ENCODE data around the gene PFN3. TPM values are rescaled to one million over a fixed set of nuclear protein-coding genes. Genes with fewer than 3 reads are reported as not detected.

The PFN3 gene
- total and polyA plus RNA-seq, 2 of the 13 experiments (the other 11 are each of a cell fraction or from before 2014, with no cell fraction given), result not detected

DNA sequence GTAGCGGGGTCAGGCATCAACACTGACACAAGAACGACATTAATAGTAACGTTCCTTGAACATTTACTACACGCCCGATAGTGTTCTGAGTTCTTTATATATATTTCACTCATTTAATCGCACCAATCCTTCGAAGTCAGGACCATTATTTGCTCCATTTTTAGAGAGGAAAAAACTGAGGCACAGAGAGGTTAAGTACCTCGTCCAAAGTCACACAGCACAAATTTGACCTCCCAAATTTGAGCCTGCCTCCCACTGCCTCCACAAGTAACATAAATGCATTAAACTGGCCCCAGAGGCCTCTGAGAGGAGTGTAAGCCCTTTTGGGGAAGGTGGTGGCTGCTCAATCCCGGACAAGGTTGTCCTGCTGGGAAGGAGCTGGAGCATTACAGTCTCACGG is 36.9 kb downstream of the PFN3 start (continued):
- TF ChIP-seq, protein P1, sequence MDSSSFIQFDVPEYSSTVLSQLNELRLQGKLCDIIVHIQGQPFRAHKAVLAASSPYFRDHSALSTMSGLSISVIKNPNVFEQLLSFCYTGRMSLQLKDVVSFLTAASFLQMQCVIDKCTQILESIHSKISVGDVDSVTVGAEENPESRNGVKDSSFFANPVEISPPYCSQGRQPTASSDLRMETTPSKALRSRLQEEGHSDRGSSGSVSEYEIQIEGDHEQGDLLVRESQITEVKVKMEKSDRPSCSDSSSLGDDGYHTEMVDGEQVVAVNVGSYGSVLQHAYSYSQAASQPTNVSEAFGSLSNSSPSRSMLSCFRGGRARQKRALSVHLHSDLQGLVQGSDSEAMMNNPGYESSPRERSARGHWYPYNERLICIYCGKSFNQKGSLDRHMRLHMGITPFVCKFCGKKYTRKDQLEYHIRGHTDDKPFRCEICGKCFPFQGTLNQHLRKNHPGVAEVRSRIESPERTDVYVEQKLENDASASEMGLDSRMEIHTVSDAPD (CRISPR knock-in tag; IDR thresholded peaks at IDR 0.05), result no peak
- TF ChIP-seq ZFP36 (IDR thresholded peaks at IDR 0.05; ENCODE audit: borderline replicate concordance, low read depth, low read length, partially characterized antibody) (peak; percentile 61), HDAC6 (IDR thresholded peaks at IDR 0.05; ENCODE audit: low read depth, low read length) (0 out of 2 replicates have a peak, but pooled peaks have one; percentile 61), HDAC2 (CRISPR knock-in tag; IDR thresholded peaks at IDR 0.05) (peak; percentile 34; the same call in 1 of the 2 replicates), SAP130 (CRISPR knock-in tag; IDR thresholded peaks at IDR 0.05; ENCODE audit: low read depth) (no peak), ESRRA (CRISPR knock-in tag; IDR thresholded peaks at IDR 0.05; ENCODE audit: low read depth) (no peak), ZNF138 (CRISPR knock-in tag; IDR thresholded peaks at IDR 0.05; ENCODE audit: low read depth) (no peak), EHMT2 (IDR thresholded peaks at IDR 0.05; ENCODE audit: borderline replicate concordance, low read depth, low read length) (no peak), NFE2L2 (IDR thresholded peaks at IDR 0.05; ENCODE audit: low read length) (0 out of 2 replicates have a peak, but pooled peaks have one; percentile 9), GATAD2A (CRISPR knock-in tag; IDR thresholded peaks at IDR 0.05) (no peak), RCOR2 (CRISPR knock-in tag; IDR thresholded peaks at IDR 0.05) (peak; percentile 86), NFIC (IDR thresholded peaks at IDR 0.05; ENCODE audit: low read length) (no peak), ZNF772 (CRISPR knock-in tag; IDR thresholded peaks at IDR 0.05) (no peak), MZF1 (CRISPR knock-in tag; IDR thresholded peaks at IDR 0.05; ENCODE audit: borderline replicate concordance) (no peak)
- TF ChIP-seq, protein P2, sequence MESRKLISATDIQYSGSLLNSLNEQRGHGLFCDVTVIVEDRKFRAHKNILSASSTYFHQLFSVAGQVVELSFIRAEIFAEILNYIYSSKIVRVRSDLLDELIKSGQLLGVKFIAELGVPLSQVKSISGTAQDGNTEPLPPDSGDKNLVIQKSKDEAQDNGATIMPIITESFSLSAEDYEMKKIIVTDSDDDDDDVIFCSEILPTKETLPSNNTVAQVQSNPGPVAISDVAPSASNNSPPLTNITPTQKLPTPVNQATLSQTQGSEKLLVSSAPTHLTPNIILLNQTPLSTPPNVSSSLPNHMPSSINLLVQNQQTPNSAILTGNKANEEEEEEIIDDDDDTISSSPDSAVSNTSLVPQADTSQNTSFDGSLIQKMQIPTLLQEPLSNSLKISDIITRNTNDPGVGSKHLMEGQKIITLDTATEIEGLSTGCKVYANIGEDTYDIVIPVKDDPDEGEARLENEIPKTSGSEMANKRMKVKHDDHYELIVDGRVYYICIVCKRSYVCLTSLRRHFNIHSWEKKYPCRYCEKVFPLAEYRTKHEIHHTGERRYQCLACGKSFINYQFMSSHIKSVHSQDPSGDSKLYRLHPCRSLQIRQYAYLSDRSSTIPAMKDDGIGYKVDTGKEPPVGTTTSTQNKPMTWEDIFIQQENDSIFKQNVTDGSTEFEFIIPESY (CRISPR knock-in tag; IDR thresholded peaks at IDR 0.05), result no peak
- TF ChIP-seq, protein P3, sequence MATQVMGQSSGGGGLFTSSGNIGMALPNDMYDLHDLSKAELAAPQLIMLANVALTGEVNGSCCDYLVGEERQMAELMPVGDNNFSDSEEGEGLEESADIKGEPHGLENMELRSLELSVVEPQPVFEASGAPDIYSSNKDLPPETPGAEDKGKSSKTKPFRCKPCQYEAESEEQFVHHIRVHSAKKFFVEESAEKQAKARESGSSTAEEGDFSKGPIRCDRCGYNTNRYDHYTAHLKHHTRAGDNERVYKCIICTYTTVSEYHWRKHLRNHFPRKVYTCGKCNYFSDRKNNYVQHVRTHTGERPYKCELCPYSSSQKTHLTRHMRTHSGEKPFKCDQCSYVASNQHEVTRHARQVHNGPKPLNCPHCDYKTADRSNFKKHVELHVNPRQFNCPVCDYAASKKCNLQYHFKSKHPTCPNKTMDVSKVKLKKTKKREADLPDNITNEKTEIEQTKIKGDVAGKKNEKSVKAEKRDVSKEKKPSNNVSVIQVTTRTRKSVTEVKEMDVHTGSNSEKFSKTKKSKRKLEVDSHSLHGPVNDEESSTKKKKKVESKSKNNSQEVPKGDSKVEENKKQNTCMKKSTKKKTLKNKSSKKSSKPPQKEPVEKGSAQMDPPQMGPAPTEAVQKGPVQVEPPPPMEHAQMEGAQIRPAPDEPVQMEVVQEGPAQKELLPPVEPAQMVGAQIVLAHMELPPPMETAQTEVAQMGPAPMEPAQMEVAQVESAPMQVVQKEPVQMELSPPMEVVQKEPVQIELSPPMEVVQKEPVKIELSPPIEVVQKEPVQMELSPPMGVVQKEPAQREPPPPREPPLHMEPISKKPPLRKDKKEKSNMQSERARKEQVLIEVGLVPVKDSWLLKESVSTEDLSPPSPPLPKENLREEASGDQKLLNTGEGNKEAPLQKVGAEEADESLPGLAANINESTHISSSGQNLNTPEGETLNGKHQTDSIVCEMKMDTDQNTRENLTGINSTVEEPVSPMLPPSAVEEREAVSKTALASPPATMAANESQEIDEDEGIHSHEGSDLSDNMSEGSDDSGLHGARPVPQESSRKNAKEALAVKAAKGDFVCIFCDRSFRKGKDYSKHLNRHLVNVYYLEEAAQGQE (IDR thresholded peaks at IDR 0.05; ENCODE audit: borderline replicate concordance in 1 of 2, low read depth in 1 of 2, low read length in 2 of 2), result no peak
- TF ChIP-seq, protein P4, sequence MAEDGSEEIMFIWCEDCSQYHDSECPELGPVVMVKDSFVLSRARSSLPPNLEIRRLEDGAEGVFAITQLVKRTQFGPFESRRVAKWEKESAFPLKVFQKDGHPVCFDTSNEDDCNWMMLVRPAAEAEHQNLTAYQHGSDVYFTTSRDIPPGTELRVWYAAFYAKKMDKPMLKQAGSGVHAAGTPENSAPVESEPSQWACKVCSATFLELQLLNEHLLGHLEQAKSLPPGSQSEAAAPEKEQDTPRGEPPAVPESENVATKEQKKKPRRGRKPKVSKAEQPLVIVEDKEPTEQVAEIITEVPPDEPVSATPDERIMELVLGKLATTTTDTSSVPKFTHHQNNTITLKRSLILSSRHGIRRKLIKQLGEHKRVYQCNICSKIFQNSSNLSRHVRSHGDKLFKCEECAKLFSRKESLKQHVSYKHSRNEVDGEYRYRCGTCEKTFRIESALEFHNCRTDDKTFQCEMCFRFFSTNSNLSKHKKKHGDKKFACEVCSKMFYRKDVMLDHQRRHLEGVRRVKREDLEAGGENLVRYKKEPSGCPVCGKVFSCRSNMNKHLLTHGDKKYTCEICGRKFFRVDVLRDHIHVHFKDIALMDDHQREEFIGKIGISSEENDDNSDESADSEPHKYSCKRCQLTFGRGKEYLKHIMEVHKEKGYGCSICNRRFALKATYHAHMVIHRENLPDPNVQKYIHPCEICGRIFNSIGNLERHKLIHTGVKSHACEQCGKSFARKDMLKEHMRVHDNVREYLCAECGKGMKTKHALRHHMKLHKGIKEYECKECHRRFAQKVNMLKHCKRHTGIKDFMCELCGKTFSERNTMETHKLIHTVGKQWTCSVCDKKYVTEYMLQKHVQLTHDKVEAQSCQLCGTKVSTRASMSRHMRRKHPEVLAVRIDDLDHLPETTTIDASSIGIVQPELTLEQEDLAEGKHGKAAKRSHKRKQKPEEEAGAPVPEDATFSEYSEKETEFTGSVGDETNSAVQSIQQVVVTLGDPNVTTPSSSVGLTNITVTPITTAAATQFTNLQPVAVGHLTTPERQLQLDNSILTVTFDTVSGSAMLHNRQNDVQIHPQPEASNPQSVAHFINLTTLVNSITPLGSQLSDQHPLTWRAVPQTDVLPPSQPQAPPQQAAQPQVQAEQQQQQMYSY (CRISPR knock-in tag; IDR thresholded peaks at IDR 0.05), result no peak
- TF ChIP-seq, protein P5, sequence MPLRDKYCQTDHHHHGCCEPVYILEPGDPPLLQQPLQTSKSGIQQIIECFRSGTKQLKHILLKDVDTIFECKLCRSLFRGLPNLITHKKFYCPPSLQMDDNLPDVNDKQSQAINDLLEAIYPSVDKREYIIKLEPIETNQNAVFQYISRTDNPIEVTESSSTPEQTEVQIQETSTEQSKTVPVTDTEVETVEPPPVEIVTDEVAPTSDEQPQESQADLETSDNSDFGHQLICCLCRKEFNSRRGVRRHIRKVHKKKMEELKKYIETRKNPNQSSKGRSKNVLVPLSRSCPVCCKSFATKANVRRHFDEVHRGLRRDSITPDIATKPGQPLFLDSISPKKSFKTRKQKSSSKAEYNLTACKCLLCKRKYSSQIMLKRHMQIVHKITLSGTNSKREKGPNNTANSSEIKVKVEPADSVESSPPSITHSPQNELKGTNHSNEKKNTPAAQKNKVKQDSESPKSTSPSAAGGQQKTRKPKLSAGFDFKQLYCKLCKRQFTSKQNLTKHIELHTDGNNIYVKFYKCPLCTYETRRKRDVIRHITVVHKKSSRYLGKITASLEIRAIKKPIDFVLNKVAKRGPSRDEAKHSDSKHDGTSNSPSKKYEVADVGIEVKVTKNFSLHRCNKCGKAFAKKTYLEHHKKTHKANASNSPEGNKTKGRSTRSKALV (CRISPR knock-in tag; IDR thresholded peaks at IDR 0.05), result no peak

Data from HepG2 (cell line).